SK-N-DZ (cell line): Measurements from ENCODE around the gene CCDC40.

Experiments
- DNase-seq: peaks from one replicate; pipeline ENCODE4 v3.0.0-alpha.2; 2015; ENCODE audit warnings: low spot score
- small RNA-seq, 2 experiments: library from RNA; depleted of rRNA; stranded (forward); fragments of <200 nt; gene quantifications; one replicate each; pipeline ENCODE3, GENCODE V24; 2014

Gene CCDC40

DNA sequence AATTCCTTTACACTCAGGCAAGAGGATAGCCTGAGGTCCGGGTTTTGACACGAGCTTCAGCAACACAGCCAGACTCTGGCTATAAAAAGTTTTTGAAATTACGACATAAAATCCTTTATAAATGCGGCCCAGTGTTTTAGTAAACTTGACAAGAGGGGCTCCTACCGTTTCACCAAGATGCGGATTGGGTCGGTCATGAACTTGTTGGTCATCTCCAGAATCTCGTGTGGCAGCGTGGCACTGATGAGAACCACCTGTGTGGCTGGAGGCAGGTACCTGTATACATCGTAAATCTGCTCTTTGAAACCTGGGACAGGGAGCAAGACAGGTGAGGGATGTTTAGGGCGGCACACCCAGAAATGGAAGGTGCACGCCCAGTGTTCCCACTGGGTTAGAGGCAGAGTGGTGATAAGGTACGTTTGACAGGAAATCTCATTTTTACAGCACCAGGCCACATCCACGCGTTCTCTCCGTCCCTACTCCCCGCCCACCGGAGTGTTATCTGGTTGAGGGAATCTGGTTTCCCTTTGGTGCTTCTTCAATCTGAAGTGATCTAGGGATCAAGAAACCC lies 102.5 kb downstream of the CCDC40 start:
- no peak for DNase-seq

DNA sequence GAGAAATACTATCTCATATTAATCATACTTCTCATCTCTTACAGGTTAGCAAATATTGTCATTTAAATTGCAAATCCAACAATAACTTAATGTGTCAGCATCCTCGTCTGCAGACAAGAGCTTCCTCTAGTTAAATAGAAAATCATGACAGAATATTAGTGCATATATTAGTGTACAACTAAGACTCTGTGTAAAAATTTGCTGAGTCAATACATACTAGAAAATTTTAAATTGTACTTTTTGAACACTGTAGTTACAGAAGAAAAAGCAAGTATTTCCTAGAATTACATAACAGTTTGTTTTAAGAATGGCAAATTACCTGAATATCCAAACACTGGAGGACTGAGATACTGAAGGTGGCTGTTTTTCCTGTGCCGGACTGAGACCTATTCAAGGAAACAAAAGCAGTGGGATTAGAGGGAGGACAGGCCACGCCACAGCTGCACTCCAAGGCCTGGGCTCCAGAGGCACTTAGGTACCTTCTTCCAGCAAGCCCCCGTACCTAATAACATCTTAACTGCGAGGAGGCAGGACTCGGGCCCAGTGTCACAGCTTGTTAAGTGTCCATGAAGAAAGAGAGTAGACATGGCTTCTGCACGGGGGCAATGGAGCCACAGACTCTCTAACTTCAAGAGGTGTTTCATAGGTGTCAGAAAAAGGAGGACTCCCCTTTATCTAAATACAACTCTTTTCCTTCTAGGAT lies 105.2 kb downstream of the CCDC40 start:
- DNase-seq = no peak

GRCh38 chr17:80142929-80143328 lies 106.5 kb downstream of the CCDC40 start:
- DNase-seq = no peak

- no peak for DNase-seq
Observed at GRCh38 chr17:80145076-80146075, 108.9 kb downstream of the CCDC40 start.

GRCh38 chr17:80146121-80147034 lies 109.9 kb downstream of the CCDC40 start:
- DNase-seq = peak; percentile 35

DNA sequence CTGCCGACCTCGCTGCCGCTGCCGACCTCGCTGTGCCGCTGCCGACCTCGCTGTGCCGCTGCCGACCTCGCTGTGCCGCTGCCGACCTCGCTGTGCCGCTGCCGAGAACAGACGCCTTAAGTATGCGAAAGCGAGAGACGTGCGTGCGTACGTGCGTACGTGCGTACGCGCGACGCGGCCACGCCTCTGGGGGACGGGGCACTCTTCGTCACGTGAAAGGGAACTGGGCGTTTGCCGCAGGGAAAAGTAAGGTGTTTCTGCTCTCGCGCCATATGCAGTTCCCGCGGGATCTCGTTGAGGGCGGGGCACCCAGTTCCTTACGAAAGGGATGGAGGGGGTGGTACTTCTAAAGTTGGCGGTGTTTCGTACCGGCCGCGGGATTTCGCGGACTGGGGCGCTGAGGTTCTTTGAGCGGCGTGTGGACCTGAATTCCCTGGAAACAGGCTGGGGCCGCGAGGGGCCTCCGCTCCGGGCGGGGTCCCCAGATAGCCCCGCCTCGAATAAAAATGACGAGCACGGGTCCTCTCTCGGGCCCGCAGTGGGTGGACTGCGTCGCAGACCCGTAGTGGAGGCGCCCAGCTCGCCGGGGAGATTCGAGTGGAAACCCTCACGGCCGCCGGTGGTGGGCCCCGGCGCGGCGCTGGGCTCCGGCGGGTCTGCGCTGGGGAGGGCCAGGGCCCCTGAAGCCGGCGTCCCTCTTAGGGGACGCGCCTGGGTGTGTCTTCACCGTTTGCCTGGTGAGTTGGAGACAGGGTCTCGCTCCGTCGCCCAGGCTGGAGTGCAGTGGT lies 110.8 kb downstream of the CCDC40 start, which contains the start of gene EIF4A3:
EIF4A3 (minus strand) TSS at position 94 of the 788 bp plus-strand sequence. CDS start 167 bp downstream, outside the sequence.
- peak; percentile 99 for DNase-seq

Small RNAs within 50 kb of the gene (small RNA-seq; reads per million reads assigned to genes)
- gene AC087741.2 (0 reads per million in 2 experiments), gene MIR1268B (0 reads per million in 2 experiments)
